Head of caudate nucleus (tissue), 42 donors: ENCODE data around the gene PSKH1.
"Not testable (repeated sequence)": the region's sequence is repeated elsewhere in the genome, so short reads cannot be mapped to it uniquely, and the experiment has no call there.

ENCODE experiments used
- DNase-seq, 42 donors: peaks; one replicate each; pipeline versions ENCODE4 v3.0.0 to v3.0.0-alpha.2; 2020 to 2021; ENCODE audit warnings: mixed read lengths in 7 of 42
- intact Hi-C: fragments of 100-400 bp; cut with DNase I; formaldehyde crosslinking; loops from one replicate; pipeline ENCODE4 v1.15.0; 2022

The PSKH1 gene

DNA sequence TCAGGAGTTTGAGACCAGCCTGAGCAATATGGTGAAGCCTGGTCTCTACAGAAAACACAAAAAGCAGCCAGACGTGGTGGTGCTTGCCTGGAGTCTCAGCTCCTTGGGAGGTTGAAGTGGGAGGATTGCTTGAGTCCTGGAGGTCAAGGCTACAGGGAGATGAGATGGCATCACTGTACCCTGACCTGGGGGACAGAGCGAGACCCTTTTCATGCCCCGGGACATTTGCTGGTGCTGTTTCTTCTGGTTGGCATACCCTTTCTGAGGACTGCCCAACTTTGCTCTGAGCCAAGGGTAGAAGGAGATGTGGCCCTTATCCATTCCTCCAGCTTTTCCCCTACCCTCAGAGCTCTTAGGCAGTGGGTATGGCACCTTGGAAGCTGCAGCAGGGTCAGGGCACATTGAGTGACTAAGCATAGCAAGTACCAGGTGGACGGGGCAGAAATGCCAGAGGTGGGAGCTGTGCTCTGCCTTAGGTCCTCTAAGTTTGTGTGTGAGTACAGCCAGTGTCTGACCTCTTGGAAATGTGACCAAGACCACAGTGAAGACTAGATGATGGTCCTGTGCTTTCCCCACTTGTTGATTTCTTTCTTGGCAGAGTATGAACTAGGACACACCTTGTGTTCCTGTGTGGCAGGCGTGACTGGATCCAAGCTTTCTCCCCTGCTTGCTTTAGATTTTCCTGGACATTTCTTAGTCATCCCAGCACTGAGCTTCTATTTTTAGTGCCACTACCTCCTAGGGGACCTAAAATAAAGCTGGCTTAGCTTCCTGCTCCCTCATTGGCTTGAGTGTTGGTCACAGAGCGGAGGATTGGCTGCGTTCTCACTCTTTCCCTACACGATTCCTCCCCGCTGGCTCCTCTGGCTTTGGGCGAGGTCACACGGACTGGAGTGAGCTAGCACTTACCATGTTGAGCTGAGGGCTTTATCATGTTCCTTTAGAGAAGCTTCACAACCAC is 30.2 kb upstream of the PSKH1 start:
- peak in 3 of 42 donors; percentile 17 to 49 (median 36) for DNase-seq
- intact Hi-C loops: no loop called here

DNA sequence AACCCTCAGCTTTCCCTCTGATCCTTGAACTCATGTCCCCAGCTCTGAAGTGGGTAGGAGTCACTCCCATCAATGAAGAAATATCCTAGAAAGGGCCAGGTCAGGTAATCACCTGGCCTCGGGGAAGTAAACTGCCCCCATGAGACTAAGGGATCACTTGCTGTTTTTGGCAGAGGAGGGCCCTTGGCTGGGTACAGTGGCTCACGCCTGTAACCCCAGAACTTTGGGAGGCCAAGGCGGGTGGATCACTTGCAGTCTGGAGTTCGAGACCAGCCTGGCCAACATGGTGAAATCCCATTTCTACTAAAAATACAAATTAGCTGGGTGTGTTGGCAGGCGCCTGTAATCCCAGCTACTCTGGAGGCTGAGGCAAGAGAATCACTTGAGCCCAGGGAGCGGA is 29.0 kb upstream of the PSKH1 start:
- intact Hi-C loops, DNase-seq: not testable (repeated sequence)

DNA sequence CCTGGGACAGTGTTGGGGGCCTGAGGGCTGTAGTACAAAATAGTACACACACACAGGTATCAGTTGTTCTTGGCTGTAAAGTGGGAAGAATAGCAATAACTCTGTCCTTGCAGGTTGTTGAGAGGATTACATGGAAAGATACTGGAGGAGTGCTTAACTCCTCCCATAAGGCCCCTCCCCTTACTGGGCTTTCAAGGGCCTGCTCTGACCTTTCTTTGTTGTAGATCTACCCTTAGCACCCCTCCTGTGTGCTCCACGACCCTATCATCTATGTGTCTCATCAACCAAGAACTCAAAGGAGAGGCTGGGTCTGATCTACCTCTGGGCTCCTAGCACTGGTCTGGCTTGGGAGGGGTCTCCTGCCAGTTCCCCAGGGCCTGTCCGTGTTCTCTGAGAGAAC is 28.5 kb upstream of the PSKH1 start:
- no peak for DNase-seq
- intact Hi-C loops: no loop called here

DNA sequence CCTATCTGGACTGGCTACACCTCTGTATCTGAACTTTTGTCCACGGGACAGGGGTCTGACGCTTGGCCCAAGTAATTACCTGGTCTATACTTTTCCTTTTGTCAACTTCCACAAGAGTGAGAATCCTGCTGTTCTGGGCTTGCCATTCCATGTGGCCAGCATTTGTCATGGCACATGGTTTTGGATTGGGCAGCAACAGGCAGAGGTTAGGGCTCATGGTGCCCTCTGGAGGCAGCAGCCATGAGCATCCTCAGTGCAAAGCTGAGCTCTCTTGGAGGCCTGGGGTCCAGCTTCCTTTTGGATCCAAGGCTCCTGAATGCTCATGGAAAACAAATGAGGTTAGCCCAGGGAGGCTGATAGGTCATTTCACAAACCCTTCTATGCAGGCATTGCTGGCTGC is 27.7 kb upstream of the PSKH1 start:
- intact Hi-C loops: no loop called here
- no peak for DNase-seq

DNA sequence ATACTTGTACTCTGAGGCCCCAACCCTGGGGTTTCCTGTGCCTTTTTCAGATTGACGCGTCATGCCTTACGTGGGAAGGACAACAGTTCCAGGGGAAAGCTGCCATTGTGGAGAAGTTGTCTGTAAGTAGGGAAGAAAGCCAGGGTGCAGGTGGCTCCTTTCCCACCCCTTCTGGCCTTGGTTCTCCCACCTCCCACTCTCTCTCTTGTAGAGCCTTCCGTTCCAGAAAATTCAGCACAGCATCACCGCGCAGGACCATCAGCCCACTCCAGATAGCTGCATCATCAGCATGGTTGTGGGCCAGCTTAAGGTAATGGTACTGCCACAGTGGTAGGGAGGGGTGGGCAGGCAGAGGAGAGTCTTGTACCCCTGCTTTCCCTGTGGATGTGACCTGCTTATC is 24.8 kb upstream of the PSKH1 start:
- intact Hi-C loops: no loop called here
- no peak for DNase-seq

DNA sequence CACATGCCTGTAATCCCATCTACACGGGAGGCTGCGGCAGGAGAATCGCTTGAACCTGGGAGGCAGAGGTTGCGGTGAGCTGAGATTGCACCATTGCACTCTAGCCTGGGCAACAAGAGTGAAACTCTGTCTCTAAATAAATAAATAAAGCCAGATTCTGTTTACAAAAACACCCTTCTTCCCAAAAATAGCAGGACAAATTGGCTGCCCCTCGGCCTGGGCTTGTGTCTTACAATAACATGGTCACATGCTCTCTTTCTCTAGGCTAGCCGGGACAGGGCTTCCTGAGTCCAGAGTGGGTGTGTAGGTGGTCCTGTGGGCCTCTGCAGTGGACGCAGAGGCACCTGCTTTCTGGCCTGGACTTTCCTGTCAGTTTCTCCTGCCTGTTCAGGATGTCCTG is 23.4 kb upstream of the PSKH1 start:
- intact Hi-C loops: no loop called here

DNA sequence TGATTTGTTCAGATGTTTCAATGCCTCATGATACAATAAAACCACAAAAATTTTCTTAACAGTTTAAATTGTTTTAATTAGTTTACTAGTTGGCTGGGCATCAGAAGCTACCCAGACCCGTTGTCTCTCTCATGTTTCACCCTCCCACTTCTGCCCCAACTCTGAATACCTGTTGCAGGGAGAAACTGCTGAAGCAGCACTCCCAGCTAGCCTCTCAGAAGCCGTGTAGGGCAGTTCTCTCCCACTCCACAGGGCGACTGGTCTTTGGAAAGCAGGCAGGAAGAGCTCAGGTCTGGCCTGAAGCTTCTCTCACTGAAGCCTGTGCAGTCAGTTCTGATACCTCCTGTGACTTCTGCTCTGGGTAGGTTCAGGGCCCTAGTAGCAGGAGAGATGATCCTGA is 21.8 kb upstream of the PSKH1 start:
- intact Hi-C loops: no loop called here
- no peak for DNase-seq

More for the DNA sequence above, 23.4 kb upstream of the PSKH1 start:
- DNase-seq: no peak

DNA sequence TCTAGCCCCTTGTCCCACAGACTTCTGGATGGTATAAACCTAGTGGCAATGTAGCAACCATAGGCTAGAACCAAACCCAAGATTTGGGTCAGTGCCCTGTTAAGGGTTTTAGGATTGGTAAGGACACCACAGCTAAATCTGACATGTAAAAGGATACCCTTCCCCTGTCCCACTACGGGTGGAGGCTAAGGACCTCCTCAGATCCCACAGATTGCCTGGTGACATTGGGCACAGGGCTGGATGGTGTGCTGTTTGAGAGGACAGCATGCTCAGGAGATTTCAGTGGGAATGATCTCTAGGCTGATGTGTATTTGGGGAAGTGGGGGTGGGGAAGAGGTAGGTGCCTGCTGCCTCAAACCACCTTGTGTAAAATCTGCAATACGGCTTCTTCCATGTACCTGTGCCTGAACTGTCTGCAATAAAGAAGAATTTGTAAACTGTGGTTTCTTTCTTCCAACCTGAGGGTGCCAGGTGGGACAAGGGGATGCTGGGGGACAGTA is 20.9 kb upstream of the PSKH1 start:
- intact Hi-C loops: no loop called here
- DNase-seq: no peak

DNA sequence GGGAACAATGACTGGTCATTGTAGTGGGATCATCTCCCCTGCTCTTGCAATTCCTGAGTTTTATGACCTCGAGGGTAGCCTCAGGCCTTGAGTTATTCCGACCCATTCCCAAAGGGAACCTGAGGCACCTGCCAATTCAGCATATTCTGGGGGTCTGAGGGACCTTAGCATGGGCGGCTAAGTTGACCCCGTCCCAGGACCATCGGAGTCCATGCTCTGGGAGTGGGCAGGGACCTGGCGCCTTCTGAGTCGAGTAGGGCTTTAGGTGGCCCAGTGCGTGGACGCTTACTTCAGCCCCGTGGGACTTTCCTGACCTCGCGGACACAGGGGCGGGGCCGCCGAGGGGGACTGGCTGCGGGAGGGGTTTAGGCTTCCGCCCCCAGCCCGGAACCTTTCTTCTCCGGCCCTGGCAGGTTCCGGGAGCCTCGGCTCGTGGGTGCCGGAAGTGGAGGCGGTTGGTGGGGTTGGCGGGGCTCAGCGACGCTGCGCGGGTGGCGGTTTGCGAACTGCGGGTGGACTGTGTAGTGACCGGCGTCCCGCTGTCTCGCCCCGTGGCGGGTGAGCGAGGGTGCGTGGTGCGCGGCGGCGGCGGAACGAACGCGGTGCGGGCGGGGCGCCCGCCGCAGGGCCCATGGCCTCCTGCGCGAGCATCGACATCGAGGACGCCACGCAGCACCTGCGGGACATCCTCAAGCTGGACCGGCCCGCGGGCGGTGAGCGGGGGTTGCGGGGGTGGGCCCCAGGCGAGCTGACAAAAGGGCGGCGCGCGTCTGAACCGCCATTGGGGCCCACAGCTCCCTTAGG is 20.2 kb upstream of the PSKH1 start, which contains the start of gene EDC4:
TSS of gene EDC4 (plus strand) at position 422 of the 804 bp plus-strand sequence. CDS start at position 632, 210 bp downstream.
- intact Hi-C loops: no loop called here
- DNase-seq: peak; percentile 52 to 93 (median 84)

DNA sequence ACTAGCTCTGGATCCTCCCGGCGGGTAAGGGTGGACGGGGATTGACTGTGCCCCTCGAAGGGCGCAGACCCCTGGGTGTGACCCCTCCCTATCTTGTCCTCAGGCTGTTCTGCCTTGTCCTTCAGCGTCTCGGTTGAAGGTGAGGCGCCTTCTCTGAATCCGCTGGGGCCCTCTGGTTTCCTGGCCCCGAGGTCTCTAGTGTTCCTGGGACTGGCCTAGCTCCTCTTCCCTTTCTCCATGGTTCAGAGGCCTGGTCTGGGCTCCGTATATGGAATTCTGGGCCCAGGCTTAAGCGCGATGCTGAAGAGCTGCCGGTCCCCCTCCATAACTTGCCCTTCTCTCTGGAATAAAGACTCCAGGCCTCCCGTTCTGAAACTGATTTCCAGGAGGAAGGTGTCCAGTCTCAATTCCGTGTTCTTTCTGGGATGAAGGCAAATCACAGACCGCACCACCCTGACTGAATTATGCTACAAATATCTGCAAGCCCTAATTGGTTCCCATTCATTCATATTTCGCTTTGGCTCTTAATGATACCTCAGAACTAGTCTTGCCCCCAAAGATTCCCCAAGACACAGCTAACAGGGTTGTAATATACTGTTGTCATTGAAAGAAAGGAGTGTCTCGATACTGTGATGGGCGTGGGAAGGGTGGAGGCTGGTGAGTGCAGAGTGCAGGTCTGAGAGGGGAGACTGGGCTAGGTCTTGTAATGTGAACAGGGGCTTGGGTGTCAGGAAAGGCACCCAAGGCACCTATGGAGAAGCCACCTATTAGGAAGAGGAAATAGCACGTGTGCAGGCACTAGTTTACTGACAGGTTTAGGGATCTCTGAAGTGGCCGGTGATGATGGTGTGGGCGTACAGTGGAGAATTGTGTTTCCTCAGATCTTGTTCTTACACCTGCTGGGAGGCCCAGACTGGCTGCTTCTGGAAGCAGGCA is 19.4 kb upstream of the PSKH1 start:
- DNase-seq: peak in 4 of 42 donors; percentile 11 to 52 (median 26)
- intact Hi-C loops: no loop called here

DNA sequence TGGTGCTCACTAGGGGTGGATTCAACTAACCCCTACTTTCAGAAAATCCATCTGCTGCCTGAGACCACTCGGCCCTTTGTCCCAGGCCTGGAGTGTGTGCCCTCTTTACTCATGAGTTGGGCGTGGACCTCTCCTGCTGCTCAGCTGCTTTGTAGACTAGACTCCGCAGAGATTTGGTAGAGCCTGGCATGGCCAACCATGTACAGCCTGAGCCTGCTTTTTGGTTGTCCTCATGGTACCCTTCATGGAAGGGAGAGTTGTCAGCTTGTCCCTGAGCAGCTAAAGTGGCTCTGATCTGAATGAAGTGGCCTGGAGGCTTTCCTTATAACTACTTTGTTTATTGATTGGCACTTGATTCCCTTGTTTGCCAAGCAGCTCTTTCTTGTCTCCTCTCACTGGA is 18.7 kb upstream of the PSKH1 start:
- no peak for DNase-seq
- intact Hi-C loops: no loop called here

DNA sequence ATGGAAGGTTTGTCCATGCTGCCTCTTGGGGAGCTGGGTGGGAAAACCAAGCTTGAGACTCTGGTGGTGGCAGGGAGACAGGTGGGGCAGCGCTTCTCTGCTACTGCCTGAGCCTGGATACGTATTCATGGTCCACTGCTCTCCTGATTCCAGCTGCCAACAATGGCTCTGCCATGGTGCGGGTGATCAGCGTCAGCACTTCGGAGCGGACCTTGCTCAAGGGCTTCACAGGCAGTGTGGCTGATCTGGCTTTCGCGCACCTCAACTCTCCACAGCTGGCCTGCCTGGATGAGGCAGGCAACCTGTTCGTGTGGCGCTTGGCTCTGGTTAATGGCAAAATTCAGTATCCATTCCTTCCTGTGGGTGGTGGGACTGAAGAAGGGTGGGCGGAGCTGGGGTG is 16.0 kb upstream of the PSKH1 start:
- intact Hi-C loops: no loop called here

DNA sequence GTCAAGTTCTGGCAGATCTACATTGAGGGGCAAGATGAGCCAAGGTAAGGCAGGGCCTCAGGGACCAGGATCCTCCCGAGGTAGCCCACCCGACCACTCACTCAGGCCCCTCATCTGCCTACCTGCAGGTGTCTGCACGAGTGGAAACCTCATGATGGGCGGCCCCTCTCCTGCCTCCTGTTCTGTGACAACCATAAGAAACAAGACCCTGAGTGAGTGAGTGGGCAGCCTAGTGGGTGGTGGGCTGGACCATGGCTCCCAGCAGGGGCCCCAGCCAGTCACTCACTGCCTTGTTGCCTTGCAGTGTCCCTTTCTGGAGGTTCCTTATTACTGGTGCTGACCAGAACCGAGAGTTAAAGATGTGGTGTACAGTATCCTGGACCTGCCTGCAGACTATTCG is 14.8 kb upstream of the PSKH1 start:
- DNase-seq: no peak
- intact Hi-C loops: no loop called here

More for the DNA sequence above, 16.0 kb upstream of the PSKH1 start:
- no peak for DNase-seq

DNA sequence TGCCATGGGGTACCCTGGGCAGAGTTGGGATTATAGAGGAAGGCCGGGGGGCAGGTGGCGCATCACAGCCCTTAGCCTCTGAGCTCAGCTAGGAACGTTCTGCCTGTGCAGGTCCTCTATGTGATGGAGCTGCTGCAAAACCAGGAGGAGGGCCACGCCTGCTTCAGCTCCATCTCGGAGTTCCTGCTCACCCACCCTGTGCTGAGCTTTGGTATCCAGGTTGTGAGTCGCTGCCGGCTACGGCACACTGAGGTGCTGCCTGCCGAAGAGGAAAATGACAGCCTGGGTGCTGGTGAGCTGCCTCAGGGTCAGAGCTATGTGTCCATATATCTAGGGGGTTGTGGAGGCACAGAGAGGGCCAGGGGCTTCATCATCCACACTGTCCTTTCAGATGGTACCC is 14.2 kb upstream of the PSKH1 start:
- intact Hi-C loops: no loop called here
- DNase-seq: no peak

DNA sequence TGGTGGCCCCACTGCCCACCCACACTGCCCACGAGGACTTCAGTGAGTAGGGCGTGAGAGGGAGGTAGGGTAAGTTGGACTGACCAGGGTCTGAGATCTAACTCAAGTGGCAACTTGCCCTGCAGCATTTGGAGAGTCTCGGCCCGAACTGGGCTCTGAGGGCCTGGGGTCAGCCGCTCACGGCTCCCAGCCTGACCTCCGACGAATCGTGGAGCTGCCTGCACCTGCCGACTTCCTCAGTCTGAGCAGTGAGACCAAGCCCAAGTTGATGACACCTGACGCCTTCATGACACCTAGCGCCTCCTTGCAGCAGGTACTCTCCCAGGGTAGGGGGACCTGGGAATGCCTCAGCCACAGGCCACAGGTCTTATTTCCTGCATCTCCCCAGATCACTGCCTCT is 13.6 kb upstream of the PSKH1 start:
- intact Hi-C loops: no loop called here
- DNase-seq: no peak

DNA sequence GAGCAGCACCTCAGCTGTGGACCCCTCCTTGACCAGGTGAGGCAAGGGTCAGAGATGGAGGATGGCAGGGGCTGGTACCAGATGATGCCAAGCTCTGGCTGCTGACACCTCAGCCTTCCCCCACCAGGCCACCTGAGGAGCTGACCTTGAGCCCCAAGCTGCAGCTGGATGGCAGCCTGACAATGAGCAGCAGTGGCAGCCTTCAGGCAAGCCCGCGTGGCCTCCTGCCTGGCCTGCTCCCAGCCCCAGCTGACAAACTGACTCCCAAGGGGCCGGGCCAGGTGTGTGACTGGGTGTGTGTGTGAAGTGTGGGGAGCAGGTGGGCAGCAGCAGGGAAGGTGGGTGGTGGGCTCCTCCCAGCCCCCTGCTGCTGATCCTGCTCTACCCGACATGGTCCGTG is 13.1 kb upstream of the PSKH1 start:
- intact Hi-C loops: no loop called here

DNA sequence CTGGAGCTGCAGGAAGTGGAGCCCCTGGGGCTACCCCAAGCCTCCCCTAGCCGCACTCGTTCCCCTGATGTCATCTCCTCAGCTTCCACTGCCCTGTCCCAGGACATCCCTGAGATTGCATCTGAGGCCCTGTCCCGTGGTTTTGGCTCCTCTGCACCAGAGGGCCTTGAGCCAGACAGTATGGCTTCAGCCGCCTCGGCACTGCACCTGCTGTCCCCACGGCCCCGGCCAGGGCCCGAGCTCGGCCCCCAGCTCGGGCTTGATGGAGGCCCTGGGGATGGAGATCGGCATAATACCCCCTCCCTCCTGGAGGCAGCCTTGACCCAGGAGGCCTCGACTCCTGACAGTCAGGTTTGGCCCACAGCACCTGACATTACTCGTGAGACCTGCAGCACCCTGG is 12.5 kb upstream of the PSKH1 start:
- intact Hi-C loops: no loop called here
- no peak for DNase-seq

More for the DNA sequence above, 13.1 kb upstream of the PSKH1 start:
- DNase-seq: no peak

DNA sequence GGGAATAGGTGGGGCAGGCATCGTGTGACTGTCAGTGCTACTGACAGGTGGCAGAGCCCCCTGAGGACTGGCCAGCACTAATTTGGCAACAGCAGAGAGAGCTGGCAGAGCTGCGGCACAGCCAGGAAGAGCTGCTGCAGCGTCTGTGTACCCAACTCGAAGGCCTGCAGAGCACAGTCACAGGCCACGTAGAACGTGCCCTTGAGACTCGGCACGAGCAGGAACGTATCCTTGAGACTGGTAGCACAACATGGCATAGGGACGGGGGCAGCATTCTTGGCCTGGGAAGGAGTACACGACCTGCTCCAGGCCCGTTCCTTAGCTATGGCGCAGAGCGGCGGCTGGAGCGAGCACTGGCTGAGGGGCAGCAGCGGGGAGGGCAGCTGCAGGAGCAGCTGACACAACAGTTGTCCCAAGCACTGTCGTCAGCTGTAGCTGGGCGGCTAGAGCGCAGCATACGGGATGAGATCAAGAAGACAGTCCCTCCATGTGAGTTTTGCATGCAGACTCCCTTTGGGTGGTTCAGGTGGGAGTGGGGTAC is 11.4 kb upstream of the PSKH1 start:
- intact Hi-C loops: loop anchor here (2.0 kb wide), 2 partner anchors 35 to 47 kb away; partner anchors contain the start of genes CENPT and NUTF2
- DNase-seq: peak; percentile 8 to 84 (median 60)
